Activated CD8-positive, alpha-beta T cell treated with anti-CD3 and anti-CD28 coated beads for 36 hours (primary cell): ENCODE data around the gene STAG2. TPM values are rescaled to one million over a fixed set of nuclear protein-coding genes. Genes with fewer than 3 reads are reported as not detected.

Source experiments
- ATAC-seq: fragments of 200-7000 bp; cut with Tn5 transposase; one replicate; pipeline ENCODE4 v1.10.0; 2021; ENCODE audit warnings: mild to moderate bottlenecking, moderate library complexity
- CTCF ChIA-PET: fragments of 350-600 bp; sonication (Branson Sonifier 250); formaldehyde crosslinking; loops from one replicate; lab custom pipeline; 2021; ENCODE audit warnings: antibody characterized with exemption; lab: Charles Lee
- POLR2A ChIA-PET: fragments of 350-600 bp; sonication (Branson Sonifier 250); formaldehyde crosslinking; loops from one replicate; lab custom pipeline; 2021; ENCODE audit warnings: antibody characterized with exemption; lab: Charles Lee
- DNase-seq: peaks from one replicate; pipeline ENCODE4 v3.0.0-alpha.2; 2020
- H3K27ac Mint-ChIP-seq: one replicate; pipeline ENCODE4 v1.8.0; 2021; ENCODE audit warnings: mild to moderate bottlenecking, mixed read lengths
- H3K27me3 Mint-ChIP-seq: one replicate; pipeline ENCODE4 v1.8.0; 2021; ENCODE audit warnings: mixed read lengths
- H3K36me3 Mint-ChIP-seq: one replicate; pipeline ENCODE4 v1.8.0; 2021; ENCODE audit warnings: low read depth, mixed read lengths
- H3K4me1 Mint-ChIP-seq: one replicate; pipeline ENCODE4 v1.8.0; 2021; ENCODE audit warnings: low read depth, mixed read lengths
- H3K4me3 Mint-ChIP-seq: one replicate; pipeline ENCODE4 v1.8.0; 2021; ENCODE audit warnings: mild to moderate bottlenecking, moderate library complexity, mixed read lengths
- H3K9me3 Mint-ChIP-seq: one replicate; pipeline ENCODE4 v1.8.0; 2021; ENCODE audit warnings: mixed read lengths
- intact Hi-C: fragments of 100-400 bp; cut with micrococcal nuclease; formaldehyde crosslinking; loops from one replicate; pipeline ENCODE4 v1.10.0; 2022
- total RNA-seq, 2 experiments: library from RNA; stranded (reverse); gene quantifications; one replicate each; pipeline ENCODE4 v1.2.3, GENCODE V29; 2021
- TF ChIP-seq, protein P1 (sequence below): fragments of 200-600 bp; IDR thresholded peaks from one replicate; pipeline ENCODE4 v1.8.0; 2022; ENCODE audit warnings: antibody characterized with exemption, mild to moderate bottlenecking

The STAG2 gene
- 10 to 100 TPM; 93.9 to 98.4 TPM for total RNA-seq

DNA sequence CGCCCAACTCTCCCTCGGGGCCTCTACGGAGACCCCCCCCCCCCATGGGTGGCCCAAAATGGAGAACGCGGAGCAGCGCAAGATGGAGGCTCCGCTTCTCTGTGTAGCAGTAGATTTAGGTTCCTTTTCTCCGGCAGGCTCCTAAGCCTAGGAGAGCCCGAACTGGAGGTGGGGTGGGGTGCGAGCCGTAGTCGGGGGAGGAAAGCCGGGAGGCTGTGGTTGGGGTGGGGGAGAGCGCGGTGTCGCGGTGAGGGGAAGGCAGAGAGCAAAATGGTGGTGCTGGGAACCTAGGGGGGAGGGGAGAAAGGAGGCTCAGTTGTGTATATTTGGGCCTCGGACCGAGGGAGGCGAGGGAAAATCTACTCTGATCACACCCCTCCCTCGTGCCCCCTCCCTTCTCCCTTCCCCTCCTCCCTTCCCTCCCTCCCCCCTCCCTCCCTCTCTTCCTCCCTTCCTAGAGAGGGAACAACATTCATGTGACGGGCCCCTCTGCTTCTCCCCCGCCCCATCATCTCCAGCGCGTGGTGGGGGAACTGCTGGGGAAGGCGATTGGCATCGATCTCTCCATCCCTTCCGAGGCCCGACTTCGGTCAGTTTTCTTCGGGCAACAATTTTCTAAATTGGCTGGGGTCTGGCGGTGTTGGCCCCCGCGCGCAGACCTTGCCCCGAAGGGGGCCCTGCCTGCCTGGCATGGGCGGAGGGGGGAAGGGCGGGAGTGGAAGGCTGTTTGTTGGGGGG, at the start of gene STAG2:
Gene STAG2 (plus strand): TSS at position 439 of the 738 bp plus-strand sequence. CDS start 60,922 bp downstream, outside the sequence.
- Mint-ChIP-seq H3K9me3 (no peaks in the 10 kb centered on the region), H3K4me3 (peak within 1 kb of the TSS; percentile 98), H3K27me3 (no peaks in the 10 kb centered on the region), H3K4me1 (peaks cover 18% of the 10 kb centered on the region), H3K27ac (peak within 1 kb of the TSS; percentile 100), H3K36me3 (peaks cover 23% of the 10 kb centered on the region)
- peak; percentile 77 for DNase-seq
- TF ChIP-seq, protein P1, sequence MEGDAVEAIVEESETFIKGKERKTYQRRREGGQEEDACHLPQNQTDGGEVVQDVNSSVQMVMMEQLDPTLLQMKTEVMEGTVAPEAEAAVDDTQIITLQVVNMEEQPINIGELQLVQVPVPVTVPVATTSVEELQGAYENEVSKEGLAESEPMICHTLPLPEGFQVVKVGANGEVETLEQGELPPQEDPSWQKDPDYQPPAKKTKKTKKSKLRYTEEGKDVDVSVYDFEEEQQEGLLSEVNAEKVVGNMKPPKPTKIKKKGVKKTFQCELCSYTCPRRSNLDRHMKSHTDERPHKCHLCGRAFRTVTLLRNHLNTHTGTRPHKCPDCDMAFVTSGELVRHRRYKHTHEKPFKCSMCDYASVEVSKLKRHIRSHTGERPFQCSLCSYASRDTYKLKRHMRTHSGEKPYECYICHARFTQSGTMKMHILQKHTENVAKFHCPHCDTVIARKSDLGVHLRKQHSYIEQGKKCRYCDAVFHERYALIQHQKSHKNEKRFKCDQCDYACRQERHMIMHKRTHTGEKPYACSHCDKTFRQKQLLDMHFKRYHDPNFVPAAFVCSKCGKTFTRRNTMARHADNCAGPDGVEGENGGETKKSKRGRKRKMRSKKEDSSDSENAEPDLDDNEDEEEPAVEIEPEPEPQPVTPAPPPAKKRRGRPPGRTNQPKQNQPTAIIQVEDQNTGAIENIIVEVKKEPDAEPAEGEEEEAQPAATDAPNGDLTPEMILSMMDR: no peak
- intact Hi-C loops: loop anchor here (5.0 to 10.0 kb wide), 5 partner anchors 56 to 386 kb away; partner anchors contain the start of gene SH2D1A
- ChIA-PET POLR2A (interaction anchor here (2.2 kb wide), 1 partner anchor 11 kb away, joined by 8 read pairs; no protein-coding TSS in a partner anchor), CTCF (interaction anchor here (1.2 to 1.3 kb wide), 2 partner anchors 56 to 82 kb away, joined by 3 read pairs; no protein-coding TSS in a partner anchor)
- peak; percentile 37 for ATAC-seq

DNA sequence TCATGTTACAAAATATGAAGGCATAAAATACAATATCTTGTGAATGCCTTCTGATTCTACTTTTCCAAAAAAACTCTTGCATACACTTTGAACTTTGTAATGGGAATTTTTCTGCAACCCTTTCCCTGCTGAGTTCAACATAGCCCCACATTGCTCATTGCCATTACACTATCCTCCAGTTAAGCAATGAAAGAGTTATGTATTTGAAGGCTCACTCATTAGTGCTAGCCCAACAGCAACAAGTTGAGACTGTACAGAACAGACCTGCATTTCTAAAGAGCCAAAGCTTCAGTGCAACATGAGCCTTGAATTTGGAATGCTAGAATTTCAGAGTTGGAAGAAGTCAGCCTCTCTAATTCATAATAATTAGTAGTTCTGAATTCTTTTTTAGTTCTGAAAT, 44.4 kb upstream of the STAG2 start:
- no peak for DNase-seq
- Mint-ChIP-seq H3K36me3 (no peaks in the 10 kb centered on the region), H3K27ac (no peak overlapping the region), H3K9me3 (no peaks in the 10 kb centered on the region), H3K4me3 (no peak overlapping the region), H3K4me1 (no peaks in the 10 kb centered on the region), H3K27me3 (no peaks in the 10 kb centered on the region)
- TF ChIP-seq, protein P1: no peak
- ATAC-seq: no peak
- intact Hi-C loops: no loop called here
- ChIA-PET POLR2A (interaction anchor here (0.6 kb wide), 1 partner anchor 45 kb away, joined by 3 read pairs; no protein-coding TSS in a partner anchor), CTCF (no interaction called here)

DNA sequence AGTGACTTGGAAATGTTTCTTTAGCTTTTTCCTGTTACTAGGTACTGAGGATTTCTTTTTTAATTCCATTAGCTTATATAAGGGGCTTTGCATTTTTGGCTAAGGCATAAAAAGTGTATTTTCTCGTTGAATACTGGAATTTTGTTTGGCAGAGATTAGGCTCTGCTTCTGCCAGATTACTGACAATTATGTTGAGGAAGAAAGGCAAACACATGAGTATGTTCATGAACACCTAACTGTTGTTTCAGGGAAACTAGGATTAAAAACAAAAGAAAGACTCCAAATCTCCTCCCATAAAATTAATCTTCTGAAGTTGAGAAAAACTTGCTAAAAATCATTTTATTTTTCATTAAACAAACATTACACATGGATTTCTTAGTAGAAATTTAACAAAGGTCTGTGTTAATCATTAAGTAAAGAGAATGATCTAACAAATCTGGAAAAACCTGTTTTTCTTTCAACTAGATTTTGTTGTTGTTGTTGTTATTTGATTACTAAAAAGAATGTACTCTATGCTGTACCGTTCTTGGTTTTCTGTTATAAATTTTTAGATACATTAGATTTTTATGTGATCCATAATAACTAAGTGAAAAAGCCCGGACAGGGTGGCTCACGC, 43.3 kb upstream of the STAG2 start:
- ATAC-seq (no peak), DNase-seq (no peak)
- intact Hi-C loops: no loop called here
- H3K36me3 Mint-ChIP-seq: no peaks in the 10 kb centered on the region
- H3K4me3 Mint-ChIP-seq: no peak overlapping the region
- no peak overlapping the region for H3K27ac Mint-ChIP-seq
- no peaks in the 10 kb centered on the region for H3K27me3 Mint-ChIP-seq
- H3K9me3 Mint-ChIP-seq: no peaks in the 10 kb centered on the region
- TF ChIP-seq, protein P1: no peak
- no peaks in the 10 kb centered on the region for H3K4me1 Mint-ChIP-seq
- ChIA-PET CTCF (no interaction called here), POLR2A (no interaction called here)

DNA sequence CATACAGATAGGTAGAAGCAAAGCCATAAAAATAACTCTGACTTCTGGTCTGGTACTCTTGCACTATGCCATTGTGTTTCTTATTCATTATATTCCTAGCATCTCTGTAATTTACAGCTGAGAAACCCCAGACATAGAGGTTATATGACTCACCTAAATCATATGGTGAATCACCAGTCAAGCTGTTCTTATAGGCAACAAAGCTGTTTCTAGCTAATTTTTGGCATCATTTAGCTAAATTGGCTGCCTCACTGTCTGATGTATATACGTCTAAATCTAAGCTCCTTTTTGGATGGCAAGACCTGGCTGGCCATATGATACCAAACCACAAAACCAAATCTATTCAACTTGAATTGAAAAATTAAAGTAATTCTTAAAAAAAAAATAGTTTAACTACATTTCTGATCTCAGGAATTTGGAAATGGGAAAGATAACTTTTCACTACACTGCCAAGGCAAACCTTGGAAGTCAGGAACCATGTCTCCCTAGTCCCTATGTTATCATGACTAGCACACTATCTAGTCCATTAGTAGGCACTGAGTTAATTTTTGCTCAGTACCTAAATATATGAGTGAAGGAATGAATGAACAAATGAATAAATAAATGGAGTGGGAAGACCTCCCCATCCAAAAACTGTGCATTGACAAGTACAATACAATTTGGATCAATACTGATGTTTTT, 41.3 kb upstream of the STAG2 start:
- no peaks in the 10 kb centered on the region for H3K27me3 Mint-ChIP-seq
- ATAC-seq (peak; percentile 39), DNase-seq (no peak)
- ChIA-PET POLR2A (no interaction called here), CTCF (interaction anchor here (1.0 kb wide), 1 partner anchor 86 kb away, joined by 3 read pairs; no protein-coding TSS in a partner anchor)
- H3K4me1 Mint-ChIP-seq: no peaks in the 10 kb centered on the region
- no peaks in the 10 kb centered on the region for H3K9me3 Mint-ChIP-seq
- no peaks in the 10 kb centered on the region for H3K36me3 Mint-ChIP-seq
- TF ChIP-seq, protein P1: no peak
- H3K27ac Mint-ChIP-seq: no peak overlapping the region
- intact Hi-C loops: no loop called here
- no peak overlapping the region for H3K4me3 Mint-ChIP-seq
